DMS 273 treated with DMSO at 0.1 percent for 48 hours (cell line): ENCODE data around the gene TMEM91.
"Not testable (repeated sequence)": the region's sequence is repeated elsewhere in the genome, so short reads cannot be mapped to it uniquely, and the experiment has no call there.

Experiments
- DNase-seq: peaks from one replicate; lab custom pipeline; 2025; lab: John Stamatoyannopoulos, UW

The TMEM91 gene

DNA sequence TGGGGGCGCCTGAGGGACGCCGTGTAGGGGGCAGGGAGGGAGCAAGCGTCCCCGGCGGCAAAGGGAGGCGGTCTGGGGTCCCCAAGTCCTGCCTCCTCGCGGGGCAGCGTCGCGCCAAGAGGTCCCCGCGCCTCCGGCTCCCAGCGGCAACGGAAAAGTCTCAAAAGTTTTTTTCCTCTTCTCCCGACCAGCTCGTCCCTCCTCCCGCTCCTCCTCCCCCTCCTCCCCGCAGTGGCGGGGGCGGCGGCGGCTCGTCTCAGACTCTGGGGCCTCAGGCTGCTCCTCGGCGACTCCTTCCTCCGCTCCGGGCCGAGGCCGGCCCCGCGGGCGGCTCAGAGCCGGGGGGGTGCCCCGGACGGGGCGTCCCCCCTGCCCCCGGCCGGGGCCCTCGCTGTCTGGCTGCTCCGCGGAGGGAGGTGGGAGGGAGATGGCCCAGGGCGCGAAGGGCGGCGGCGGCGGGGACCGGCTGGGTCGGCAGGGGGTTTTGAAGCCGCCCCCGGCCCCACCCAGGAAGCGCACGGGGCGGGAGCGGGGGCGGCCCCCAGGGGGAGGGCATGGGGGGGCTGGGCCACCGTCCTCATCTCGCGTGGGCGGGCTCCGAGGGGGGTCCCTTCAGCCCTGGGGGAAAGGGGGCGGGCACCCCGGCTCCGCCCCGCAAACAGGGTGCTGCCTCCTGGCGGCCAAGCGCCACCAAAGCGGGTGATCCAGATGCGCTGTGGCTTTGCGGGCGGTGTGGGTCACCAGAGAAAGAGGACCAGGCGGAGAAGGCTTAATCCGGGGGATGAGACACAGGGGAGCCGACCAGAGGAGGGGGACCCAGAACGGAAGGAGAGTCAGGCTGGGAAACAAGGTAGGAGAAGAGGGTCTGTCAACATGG lies 22.6 kb upstream of the TMEM91 start, which contains the start of gene TGFB1:
Gene TGFB1, minus strand, starts transcription at position 457 of the 877 bp plus-strand sequence. CDS start 878 bp downstream, outside the sequence.
- DNase-seq = no peak

DNA sequence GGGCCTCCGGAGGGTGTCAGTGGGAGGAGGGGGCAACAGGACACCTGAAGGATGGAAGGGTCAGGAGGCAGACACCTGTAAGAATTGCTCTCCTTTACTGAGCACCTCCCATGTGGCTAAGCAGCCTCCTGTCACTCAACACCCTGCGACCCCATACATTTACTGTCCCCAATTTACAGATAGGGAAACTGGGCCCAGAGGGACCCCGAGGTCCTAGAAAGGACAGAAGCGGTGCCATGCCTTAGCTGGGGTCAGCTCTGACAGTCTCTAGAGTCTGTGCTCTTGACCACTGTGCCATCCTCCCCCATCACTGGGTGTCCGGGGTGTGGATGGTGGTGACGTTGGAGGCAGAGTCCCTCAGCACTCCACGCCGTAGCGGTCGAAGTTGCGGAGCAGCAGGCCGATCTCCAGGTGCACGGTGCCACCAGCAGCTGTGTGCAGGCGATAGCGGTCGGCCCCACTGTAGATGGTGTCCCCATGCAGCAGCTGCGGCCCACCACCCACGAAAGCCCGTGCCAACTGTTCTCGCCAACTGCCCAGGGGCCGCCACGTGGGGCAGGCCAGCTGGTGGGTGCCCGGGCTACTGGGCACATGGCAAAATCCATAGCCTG lies 21.9 kb upstream of the TMEM91 start:
- no peak for DNase-seq

DNA sequence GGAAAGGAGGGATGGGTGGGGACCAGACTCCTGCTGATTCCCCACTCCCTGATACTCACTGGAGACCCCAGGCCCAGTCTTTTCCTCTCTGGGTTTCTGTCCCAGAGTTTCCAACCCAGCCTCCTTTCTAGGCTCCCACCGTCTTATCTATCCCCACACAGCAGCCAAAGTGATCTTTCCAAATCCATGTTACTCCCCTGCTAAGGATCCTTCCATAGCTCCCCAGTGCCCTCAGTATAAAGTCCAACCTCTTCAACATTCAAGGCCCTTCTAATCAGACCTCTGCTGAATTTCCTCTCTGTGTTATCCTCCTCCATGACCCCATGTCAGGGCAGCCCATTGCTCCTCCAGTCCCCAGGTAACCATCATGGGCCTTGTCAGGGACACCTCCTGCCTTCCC lies 21.3 kb upstream of the TMEM91 start:
- DNase-seq = no peak

DNA sequence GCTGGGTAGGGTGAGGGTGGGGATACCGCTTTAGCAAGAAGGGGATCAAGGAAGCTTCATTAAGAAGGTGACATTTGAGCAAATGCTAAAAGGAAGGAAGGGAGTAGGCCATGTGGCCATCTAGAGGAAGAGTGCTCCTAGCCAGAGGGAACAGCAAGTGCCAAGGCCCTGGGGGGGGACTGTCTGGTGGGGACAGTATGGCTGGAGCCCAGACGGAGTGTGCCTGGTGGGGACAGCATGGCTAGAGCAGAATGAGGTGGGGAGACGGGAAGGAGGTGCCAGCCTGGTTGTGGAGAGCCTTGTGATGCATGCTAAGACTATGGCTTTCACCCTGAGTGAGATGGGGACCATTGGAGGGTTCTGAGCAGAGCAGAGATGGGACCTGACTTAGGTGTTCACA lies 20.5 kb upstream of the TMEM91 start:
- no peak for DNase-seq

DNA sequence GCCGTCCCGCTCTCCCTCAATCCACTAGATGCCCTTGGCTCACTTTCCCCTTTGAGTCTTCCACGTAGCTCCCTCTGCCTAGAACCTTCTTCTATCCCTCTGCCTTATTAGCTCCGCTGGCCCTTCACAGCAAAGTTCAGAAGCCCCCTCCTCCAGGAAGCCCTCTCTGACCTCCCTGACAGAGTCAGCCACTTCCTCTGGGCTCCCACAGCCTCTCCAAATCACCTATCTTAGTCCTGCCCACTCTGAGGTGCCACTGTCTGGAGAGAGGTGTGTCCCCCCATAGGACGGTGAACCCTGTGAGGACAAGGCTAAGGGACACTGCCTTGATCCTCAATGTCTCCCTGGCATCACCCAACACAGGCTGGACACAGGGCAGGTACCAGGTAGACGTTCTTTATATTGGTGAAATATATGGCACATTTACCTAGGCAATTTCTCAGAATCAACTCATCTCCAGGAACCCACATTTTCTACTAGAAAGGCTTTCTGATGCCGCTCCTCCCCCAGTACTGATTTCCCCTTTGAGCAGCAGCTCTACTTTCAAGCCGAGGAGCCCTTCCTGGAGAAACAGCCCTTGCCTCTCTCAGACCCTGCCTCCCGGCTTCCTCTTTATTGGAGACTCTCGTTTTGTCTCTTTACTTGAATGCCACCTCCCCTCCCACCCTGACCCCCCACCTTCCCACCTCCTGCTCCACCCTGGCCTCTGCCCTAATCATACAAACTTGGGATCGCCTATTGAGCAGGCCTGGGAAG lies 19.2 kb upstream of the TMEM91 start:
- DNase-seq = no peak

DNA sequence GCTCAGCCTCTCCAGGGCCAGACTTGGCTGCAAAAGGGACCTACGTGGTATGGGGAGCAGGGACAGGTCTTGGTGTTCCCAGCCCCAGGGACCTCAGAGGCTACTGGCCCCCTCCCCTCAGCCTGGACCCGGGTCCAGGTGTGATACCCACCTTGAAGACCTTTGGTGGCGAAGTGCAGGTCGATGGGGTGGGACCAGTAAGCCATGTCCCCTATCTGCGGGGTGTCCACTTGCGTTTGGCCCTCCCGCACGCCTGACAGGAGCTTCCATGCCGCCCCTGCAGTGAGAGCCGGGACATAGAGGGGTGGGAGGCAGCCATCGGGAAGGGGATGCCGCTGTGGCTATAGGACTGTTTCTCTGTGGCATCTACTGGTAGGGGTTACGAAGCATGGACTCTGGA lies 18.6 kb upstream of the TMEM91 start:
- DNase-seq = no peak

DNA sequence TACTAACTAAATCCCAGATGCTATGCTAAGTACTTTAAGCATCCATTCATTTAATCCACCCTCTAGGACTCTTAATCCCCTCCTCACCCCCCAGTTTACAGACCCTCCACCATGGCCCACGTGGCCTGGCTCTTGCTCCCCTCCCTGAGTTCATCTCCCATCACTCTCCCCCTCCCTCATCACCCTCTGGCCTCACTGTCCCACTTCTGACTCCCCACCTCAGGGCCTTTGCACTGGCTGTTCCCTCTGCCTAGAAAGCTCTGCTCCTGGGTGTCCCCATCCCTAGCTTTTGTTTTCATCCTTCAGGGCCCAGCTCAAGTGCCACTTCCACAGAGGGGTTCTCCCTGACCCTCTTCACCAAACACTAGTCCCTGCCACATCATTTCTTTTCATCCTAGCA lies 16.6 kb upstream of the TMEM91 start:
- DNase-seq = no peak

DNA sequence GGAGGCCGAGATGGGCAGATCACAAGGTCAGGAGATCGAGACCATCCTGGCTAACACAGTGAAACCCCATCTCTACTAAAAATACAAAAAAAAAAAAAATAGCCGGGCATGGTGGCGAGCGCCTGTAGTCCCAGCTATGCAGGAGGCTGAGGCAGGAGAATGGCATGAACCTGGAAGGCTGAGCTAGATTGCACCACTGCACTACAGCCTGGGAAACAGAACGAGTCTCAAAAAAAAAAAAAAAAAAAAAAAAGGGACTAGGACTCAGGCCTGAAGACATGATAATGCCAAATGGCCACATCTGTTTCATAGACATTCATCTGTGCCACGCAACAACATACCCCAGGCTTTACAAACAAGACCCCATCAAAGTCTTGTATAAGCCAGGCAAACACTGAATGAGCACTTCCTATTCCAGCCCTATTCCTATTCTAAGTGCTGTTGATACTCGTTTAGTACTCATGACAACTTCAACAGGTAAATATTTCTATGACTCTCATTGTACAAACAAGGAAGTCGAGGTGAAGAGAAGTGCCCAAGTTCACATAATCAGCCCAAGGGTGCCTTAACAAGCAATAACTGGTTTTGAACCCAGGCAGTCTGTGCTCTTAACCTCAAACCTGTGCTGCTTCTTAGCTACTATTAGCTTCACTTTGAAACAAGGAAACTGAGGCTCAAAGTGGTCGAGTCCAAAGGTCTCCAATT lies 14.0 kb upstream of the TMEM91 start:
- no peak for DNase-seq

DNA sequence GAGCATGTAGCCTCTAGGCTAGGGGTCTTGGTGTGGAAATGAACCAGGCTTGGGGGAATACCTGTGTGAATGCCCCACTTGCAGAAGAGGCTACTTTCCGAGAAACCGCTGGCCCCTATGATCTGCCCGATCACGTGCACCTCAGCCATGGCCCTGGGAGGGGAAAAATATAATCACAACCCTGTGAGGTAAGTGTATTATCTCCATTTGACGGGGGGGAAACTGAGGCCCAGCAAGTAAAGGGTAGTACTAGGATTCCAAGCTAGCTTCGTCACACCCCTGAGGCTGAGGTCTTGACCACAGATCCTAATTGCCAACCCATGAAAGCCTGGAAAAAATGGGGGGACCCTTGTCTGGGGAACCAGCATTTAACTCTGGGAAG lies 13.0 kb upstream of the TMEM91 start:
- no peak for DNase-seq

DNA sequence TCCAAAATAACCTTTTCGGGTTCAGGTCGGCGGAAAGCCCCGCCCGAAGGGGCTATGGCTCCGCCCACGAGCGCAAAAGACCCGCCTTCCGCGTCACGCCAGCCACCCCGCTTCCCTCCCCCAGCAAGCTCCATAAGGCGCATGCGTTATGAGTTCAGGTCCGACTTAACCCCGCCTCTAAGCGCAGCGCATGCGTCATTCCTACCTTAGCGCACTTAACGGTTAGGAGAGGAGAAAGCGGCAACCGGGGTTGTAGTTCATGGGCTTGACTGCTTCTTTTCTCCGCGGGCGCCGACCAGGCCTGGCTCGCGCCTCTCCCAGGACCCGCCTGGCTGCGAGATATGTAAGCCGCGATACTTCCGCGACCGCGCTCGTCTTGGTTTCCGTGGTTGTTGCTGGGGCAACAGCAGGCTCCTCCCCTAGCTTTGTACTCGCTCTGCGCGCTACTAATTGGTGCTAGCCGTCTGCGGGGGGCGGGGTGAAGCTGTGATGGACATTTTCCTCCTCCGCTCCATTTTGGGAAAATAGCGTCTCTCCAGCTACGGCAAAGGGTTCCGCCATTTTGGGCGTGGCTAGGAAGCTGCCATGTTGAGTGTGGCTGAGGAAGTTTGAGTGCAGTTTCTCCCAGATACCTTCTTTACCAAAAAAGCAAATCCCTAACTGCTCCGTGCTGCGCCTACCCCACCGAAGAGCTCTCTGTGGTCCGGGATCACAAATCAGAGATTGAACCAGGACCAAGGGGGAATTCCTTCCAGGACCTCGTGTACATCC lies 12.4 kb upstream of the TMEM91 start, which contains the start of gene B9D2:
Gene B9D2, minus strand, starts transcription at position 397 of the 771 bp plus-strand sequence. CDS start 630 bp downstream, outside the sequence.
- DNase-seq = peak; percentile 97

DNA sequence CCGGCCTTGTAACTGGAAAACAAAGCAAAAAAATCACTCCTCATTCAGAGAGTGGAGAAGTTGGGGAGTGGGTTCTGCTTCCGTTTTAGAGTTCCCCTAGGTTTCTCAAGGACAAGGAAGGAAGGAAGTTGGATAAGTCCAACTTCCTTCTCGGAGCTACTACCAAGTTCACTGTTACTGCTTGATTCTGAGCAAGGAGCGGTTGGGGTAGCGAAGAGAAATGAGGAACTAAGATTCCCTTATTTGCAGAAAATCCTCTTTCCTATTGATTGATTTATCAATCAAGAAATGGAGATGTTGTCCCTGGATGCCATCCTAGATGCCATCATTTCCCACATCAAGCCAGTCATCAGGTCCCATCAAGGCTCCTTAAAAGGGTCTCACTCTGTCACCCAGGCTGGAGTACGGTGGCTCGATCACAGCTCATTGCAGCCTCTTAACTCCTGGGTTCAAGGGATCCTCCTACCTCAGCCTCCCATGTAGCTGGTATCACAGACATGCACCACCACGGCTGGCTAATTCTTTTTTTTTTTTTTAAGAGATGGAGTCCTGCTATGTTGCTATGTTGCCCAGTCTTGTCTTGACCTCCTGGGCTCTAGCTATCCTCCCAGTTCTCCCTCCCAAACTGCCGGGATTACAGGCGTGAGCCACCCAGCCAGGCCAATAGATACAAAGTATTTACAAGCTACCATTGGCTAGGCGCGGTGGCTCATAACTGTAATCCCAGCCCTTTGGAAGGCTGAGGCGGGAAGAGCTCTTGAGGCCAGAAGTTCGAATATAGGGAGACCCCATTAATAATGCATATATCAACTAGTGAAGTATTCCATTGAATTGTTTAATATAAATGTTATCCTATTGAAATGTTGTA lies 11.6 kb upstream of the TMEM91 start:
- DNase-seq = no peak

DNA sequence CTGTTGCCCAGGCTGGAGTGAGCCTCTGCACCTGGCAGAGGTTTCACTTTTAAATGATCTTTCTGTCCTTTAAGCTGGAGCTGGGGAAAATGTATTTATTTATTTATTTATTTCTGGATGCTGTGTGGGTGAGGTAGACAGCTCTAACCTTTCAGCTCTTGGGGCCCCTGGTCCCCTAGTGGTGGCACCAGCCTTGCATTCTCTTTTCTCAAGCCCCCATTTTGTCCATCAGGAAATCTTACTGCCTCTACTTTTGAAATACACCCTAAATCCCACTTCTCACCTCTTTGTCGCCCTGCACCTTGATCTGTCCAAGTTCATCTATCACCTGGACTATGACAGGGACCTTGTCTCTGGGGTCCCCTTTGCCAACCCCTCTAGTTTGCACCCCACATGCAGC lies 10.2 kb upstream of the TMEM91 start:
- DNase-seq = no peak

DNA sequence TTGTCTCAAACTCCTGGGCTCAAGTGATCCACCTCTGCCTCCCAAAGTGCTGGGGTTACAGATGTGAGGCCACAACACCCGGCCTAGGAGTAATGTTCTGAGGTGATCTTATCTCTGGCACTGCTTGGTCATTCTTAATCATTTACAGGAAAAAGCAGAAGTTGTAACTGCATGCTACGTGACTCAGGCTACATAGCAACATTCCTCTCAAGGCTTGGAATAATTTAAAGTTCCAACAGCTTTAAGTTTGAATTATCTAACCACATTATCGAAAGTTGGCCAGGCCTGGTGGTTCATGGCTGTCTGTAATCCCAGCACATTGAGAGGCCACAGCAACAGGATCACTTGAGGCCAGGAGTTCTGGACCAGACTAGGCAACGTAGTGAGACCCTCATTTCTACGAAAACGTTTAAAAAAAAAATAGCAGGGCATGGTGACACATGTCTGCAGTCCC lies 8.5 kb upstream of the TMEM91 start:
- DNase-seq = no peak

DNA sequence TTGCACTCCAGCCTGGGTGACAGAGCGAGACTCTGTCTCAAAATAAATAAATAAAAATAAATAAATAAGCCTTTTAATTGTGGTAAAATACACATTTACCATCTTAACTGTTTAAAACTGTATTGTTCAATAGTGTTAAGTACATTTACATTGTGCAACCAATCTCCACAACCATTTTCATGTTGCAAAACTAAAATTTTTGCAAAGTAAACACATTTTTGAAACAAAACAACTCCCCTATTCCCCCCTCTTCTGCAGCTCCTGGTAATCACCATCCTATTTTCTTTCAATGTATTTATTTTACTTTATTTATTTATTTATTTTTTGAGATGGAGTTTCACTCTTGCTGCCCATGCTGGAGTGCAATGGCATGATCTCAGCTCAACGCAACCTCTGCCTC lies 6.6 kb upstream of the TMEM91 start:
- DNase-seq = no peak

DNA sequence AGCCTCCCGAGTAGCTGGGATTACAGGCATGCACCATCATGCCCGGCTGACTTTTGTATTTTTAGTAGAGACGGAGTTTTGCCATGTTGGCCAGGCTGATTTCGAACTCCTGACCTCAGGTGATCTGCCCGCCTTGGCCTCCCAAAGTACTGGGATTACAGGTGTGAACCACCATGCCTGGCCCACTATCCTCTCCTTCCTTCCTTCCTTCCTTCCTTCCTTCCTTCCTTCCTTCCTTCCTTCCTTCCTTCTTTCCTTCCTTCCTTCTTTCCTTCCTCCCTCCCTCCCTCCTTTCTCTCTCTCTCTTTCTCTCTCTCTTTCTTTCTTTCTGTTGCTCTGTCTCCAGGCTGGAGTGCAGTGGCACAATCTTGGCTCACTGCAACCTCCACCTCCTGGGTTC lies 5.2 kb upstream of the TMEM91 start:
- DNase-seq = not testable (repeated sequence)

DNA sequence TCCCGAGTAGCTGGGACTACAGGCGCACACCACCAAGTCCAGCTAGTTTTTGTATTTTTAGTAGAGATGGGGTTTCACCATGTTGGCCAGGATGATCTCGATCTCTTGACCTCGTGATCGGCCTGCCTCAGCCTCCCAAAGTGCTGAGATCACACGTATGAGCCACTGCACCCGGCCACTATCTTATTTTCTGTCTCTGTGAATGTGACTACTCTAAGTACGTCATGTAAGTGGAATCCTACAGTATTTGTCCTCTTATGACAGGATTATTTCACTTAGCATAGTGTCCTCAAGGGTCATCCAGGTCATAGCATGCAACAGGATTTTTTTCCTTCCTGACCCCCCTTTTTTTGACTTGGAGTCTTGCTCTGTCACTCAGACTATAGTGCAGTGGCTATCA lies 4.8 kb upstream of the TMEM91 start:
- DNase-seq = no peak

DNA sequence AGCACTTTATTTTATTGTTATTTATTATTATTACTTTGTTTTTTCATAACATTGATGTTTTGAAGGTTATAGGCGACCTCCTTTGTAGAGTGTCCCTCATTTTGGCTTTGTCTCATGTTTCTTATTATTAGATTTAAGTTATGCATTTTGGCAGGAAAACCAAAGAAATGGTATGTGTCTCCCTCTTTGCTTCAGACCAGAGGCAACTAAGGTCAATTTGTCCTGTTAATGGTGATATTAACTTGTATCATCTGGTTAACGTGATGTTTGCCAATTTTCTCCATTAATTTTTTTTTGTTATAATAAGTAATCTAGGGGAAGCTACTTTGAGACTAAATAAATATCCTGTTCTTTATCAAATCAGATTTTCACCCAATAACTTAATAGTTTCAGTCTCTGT lies 3.8 kb upstream of the TMEM91 start:
- DNase-seq = no peak

DNA sequence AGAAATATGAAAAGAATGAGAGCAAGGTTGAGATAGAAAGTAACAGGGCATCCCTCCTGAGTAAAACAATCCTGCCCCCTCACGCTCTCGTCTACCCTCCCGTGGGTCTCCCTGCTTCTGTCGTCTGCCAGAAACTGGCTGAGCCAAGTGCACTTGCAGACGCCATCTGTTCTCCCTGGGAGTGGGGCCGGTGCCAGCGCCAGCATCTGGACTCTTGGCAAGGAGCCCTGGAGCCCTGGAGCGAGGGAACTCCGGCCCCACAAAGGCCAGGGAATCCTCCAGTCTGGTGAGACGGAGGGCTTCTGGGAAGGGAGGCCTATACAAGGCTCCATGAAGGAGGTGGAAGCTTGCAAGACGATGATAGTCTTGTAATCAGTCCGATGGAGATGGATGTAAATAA lies 2.3 kb upstream of the TMEM91 start:
- peak; percentile 95 for DNase-seq

DNA sequence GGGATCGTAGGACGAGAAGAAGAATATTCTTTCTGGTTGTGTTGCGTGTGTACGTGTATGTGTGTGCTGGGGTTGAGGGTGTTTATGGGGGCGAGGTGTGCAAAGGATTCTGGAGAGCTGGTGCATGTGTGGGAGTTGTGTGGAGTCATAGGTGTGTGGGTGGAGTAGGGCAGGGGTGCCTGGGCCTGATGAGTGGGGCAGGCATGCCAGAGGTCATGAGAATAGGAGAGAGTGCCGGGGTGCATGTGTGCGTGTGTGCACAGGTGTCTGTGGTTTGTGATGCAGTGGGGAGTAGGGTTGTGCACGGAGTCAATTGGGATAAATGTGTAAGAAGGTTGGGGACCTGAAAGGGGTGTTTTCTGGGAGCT lies 649 bp downstream of the TMEM91 start:
- DNase-seq = no peak

DNA sequence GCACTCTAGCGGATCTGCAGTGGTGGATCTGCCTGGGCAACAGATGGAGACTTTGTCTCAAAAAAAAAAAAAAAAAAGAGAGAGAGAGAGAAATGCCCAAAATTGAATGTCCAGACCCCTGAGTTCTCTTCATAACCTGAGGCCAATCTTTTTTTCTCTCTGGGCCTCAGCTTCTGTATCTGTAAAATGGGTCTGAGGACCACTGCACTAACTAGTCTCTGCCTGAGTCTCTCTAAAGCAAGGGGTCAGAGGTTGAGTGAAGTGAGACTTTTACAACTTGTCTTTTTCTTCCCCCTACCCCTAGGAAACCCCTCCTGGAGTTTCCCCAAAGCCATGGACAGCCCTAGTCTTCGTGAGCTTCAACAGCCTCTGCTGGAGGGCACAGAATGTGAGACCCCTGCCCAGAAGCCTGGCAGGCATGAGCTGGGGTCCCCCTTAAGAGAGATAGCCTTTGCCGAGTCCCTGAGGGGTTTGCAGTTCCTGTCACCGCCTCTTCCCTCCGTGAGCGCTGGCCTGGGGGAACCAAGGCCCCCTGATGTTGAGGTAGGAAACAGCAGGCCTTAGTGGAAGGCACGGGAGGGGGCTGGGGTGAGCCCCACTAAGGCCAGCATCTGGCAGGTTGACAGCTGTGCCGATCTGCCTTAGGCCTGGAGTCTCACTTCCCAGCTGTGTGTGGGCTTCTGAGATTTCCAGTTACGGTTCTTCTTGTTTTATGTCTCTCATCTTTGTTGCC lies 1.8 kb downstream of the TMEM91 start:
- DNase-seq = peak; percentile 15
